B cell (primary cell): Measurements from ENCODE around the gene HAO2. TPM values are rescaled to one million over a fixed set of nuclear protein-coding genes. Genes with fewer than 3 reads are reported as not detected.

Experiments used
- ATAC-seq: fragments of 200-7000 bp; cut with Tn5 transposase; one replicate; pipeline ENCODE4 v1.10.0; 2021; ENCODE audit warnings: low read depth, mild to moderate bottlenecking, moderate number of reproducible peaks, moderate library complexity
- CTCF ChIA-PET: fragments of 350-600 bp; sonication (Branson Sonifier 250); formaldehyde crosslinking; loops from one replicate; lab custom pipeline; 2021; ENCODE audit warnings: antibody characterized with exemption, inconsistent platforms; lab: Charles Lee
- POLR2A ChIA-PET: fragments of 350-600 bp; sonication (Branson Sonifier 250); formaldehyde crosslinking; loops from one replicate; lab custom pipeline; 2021; ENCODE audit warnings: antibody characterized with exemption; lab: Charles Lee
- DNase-seq: peaks from one replicate; pipeline ENCODE4 v3.0.0; 2013
- H2AFZ ChIP-seq: 2 replicates; pipeline ENCODE4 v1.6.1; 2012; ENCODE audit warnings: mild to moderate bottlenecking, low read depth, low read length; ENCODE audit not compliant: insufficient read depth, poor library complexity, severe bottlenecking
- H3K27ac ChIP-seq, 2 donors: 1 replicate in 1 of 2; 2 replicates in 1 of 2; pipeline ENCODE4 v1.5.1; 2012 to 2013; ENCODE audit warnings: low read length in 2 of 2, mild to moderate bottlenecking in 2 of 2, moderate library complexity in 1 of 2
- H3K27me3 ChIP-seq, 4 experiments: fragments of 200-600 bp in 1 of 4; sonication (generic) in 1 of 4; replicated peaks in 1 of 4; 1 replicate in 2 of 4; 2 replicates in 2 of 4; pipeline versions ENCODE4 v1.6.1 to v1.7.0; 2013 to 2016; ENCODE audit warnings: low read length in 3 of 4, mild to moderate bottlenecking in 2 of 4, mixed read lengths in 1 of 4, moderate library complexity in 1 of 4; ENCODE audit not compliant: insufficient read depth in 4 of 4, control insufficient read depth in 3 of 4; ENCODE audit errors: control extremely low read depth in 1 of 4
- H3K36me3 ChIP-seq, 2 experiments: replicated peaks in 1 of 2; 1 replicate in 1 of 2; 2 replicates in 1 of 2; pipeline versions ENCODE4 v1.6.1 to v1.7.1; 2013; ENCODE audit warnings: low read length in 1 of 2; ENCODE audit not compliant: insufficient read depth in 2 of 2, control insufficient read depth in 1 of 2; ENCODE audit errors: control extremely low read depth in 1 of 2, extremely low read depth in 1 of 2
- H3K4me1 ChIP-seq, 2 donors: fragments of 200-600 bp in 1 of 2; sonication (generic) in 1 of 2; 1 replicate in 1 of 2; 2 replicates in 1 of 2; pipeline versions ENCODE4 v1.5.1 to v1.6.1; 2013 to 2017; ENCODE audit warnings: low read length in 2 of 2; ENCODE audit not compliant: control insufficient read depth in 2 of 2, insufficient read depth in 2 of 2
- H3K4me2 ChIP-seq: replicated peaks from 2 replicates; pipeline ENCODE3; 2012; ENCODE audit warnings: mild to moderate bottlenecking, low read depth, low read length; ENCODE audit not compliant: poor library complexity, severe bottlenecking
- H3K4me3 ChIP-seq, 5 experiments: fragments of 200-600 bp in 1 of 5; sonication (generic) in 1 of 5; 1 replicate in 3 of 5; 2 replicates in 2 of 5; pipeline versions ENCODE4 v1.5.1 to v1.7.0; 2011 to 2016; ENCODE audit warnings: low read length in 4 of 5, mild to moderate bottlenecking in 4 of 5, low read depth in 2 of 5, control low read depth in 1 of 5, moderate library complexity in 1 of 5; ENCODE audit not compliant: insufficient read depth in 1 of 5; ENCODE audit errors: control extremely low read depth in 1 of 5, extremely low read depth in 1 of 5
- H3K79me2 ChIP-seq: fragments of 200-600 bp; sonication (generic); one replicate; pipeline ENCODE4 v1.6.0; 2016; ENCODE audit warnings: low read length; ENCODE audit not compliant: control insufficient read depth, insufficient read depth
- H3K9ac ChIP-seq: fragments of 200-600 bp; sonication (generic); 2 replicates; pipeline ENCODE4 v1.6.1; 2017; ENCODE audit warnings: mild to moderate bottlenecking, low read length, moderate library complexity
- H3K9me3 ChIP-seq, 3 donors: one replicate each; pipeline versions ENCODE4 v1.6.1 to v1.7.1; 2013; ENCODE audit warnings: low read length in 2 of 3; ENCODE audit not compliant: control insufficient read depth in 2 of 3, insufficient read depth in 1 of 3; ENCODE audit errors: control extremely low read depth in 1 of 3
- H4K20me1 ChIP-seq: 2 replicates; pipeline ENCODE4 v1.6.0; 2012; ENCODE audit warnings: mild to moderate bottlenecking, low read length; ENCODE audit not compliant: insufficient read depth, control insufficient read depth, poor library complexity, severe bottlenecking
- H3K27ac Mint-ChIP-seq: one replicate; pipeline ENCODE4 v1.8.0; 2021; ENCODE audit warnings: mixed read lengths
- H3K27me3 Mint-ChIP-seq: one replicate; pipeline ENCODE4 v1.8.0; 2021; ENCODE audit warnings: mixed read lengths
- H3K4me1 Mint-ChIP-seq: one replicate; pipeline ENCODE4 v1.8.0; 2021; ENCODE audit warnings: mixed read lengths
- H3K4me3 Mint-ChIP-seq: one replicate; pipeline ENCODE4 v1.8.0; 2021; ENCODE audit warnings: mixed read lengths
- H3K9me3 Mint-ChIP-seq: one replicate; pipeline ENCODE4 v1.8.0; 2022; ENCODE audit warnings: mixed read lengths; ENCODE audit not compliant: insufficient read depth
- CTCF ChIP-seq: fragments of 200-600 bp; IDR thresholded peaks from one replicate; pipeline ENCODE4 v1.8.0; 2022; ENCODE audit warnings: antibody characterized with exemption, mild to moderate bottlenecking
- EZH2 ChIP-seq: IDR thresholded peaks from 2 replicates; pipeline ENCODE4 v1.6.1; 2012; ENCODE audit warnings: borderline replicate concordance, low read depth, mild to moderate bottlenecking, moderate library complexity, low read length; ENCODE audit not compliant: insufficient read depth, poor library complexity, severe bottlenecking
- WGBS: methylation state at CpG from one replicate; pipeline ENCODE4 v1.1.5; 2013; ENCODE audit warnings: missing lambda C conversion rate; ENCODE audit not compliant: insufficient coverage; 5-methylcytosine and 5-hydroxymethylcytosine counted together
- intact Hi-C: fragments of 100-400 bp; cut with micrococcal nuclease; formaldehyde crosslinking; loops from one replicate; pipeline ENCODE4 v1.10.0; 2022
- polyA plus RNA-seq: library from polyadenylated mRNA; depleted of rRNA; stranded (reverse); fragments of >200 nt; gene quantifications from 2 replicates; pipeline ENCODE4 v1.2.3, GENCODE V29; 2012
- total RNA-seq, 2 donors: library from RNA; stranded (reverse); fragments of 120-200 nt in 1 of 2; gene quantifications; 1 replicate in 1 of 2; 2 replicates in 1 of 2; pipeline versions ENCODE4 v1.2.3 to v1.2.4, GENCODE V29; 2013 to 2022

HAO2 gene
- total and polyA plus RNA-seq, 2 donors (not counting 1 experiment from before 2014, with no cell fraction given): not detected

- H3K4me3 ChIP-seq: no peak overlapping the region
- no peaks in the 10 kb centered on the region for H3K79me2 ChIP-seq
- H3K9me3 ChIP-seq: no peaks in the 10 kb centered on the region
- POLR2A ChIA-PET: no interaction called here
- H3K27ac Mint-ChIP-seq: no peak overlapping the region
- no peaks in the 10 kb centered on the region for H3K27me3 ChIP-seq
- H4K20me1 ChIP-seq: no peaks in the 10 kb centered on the region
- TF ChIP-seq EZH2 (no peak), CTCF (no peak)
- no peaks in the 10 kb centered on the region for H3K9me3 Mint-ChIP-seq
- H2AFZ ChIP-seq: no peak overlapping the region
- H3K9ac ChIP-seq: no peak overlapping the region
- H3K4me1 ChIP-seq: no peaks in the 10 kb centered on the region
- intact Hi-C loops: no loop called here
- peaks cover 10% of the 10 kb centered on the region for H3K27me3 Mint-ChIP-seq
- H3K27ac ChIP-seq: no peak overlapping the region
- DNase-seq (no peak), ATAC-seq (no peak)
- no peak overlapping the region for H3K4me2 ChIP-seq
- H3K36me3 ChIP-seq: no peaks in the 10 kb centered on the region
- no peaks in the 10 kb centered on the region for H3K4me1 Mint-ChIP-seq
- CTCF ChIA-PET: no interaction called here
- no peak overlapping the region for H3K4me3 Mint-ChIP-seq
Measured at GRCh38 chr1:119396982-119397381, 28.4 kb downstream of the HAO2 start.

- WGBS: 50% methylated on average over 1 of the region's 3 CpGs
Measured at GRCh38 chr1:119397986-119398385, 29.4 kb downstream of the HAO2 start.

More at GRCh38 chr1:119397986-119398385, 29.4 kb downstream of the HAO2 start:
- Histone ChIP-seq H3K27ac (no peak overlapping the region), H3K4me1 (no peaks in the 10 kb centered on the region), H3K27me3 (no peaks in the 10 kb centered on the region), H3K36me3 (no peaks in the 10 kb centered on the region), H3K9me3 (no peaks in the 10 kb centered on the region), H4K20me1 (no peaks in the 10 kb centered on the region), H3K4me3 (no peak overlapping the region), H3K79me2 (no peaks in the 10 kb centered on the region), H2AFZ (no peak overlapping the region), H3K4me2 (no peak overlapping the region), H3K9ac (no peak overlapping the region)
- H3K27ac Mint-ChIP-seq: no peak overlapping the region
- intact Hi-C loops: no loop called here
- ChIA-PET POLR2A (no interaction called here), CTCF (interaction anchor here (0.6 kb wide), 1 partner anchor 327 kb away, joined by 3 read pairs; no protein-coding TSS in a partner anchor)
- peaks cover 13% of the 10 kb centered on the region for H3K27me3 Mint-ChIP-seq
- H3K4me1 Mint-ChIP-seq: no peaks in the 10 kb centered on the region
- TF ChIP-seq EZH2 (no peak), CTCF (no peak)
- ATAC-seq (no peak), DNase-seq (no peak)
- no peaks in the 10 kb centered on the region for H3K9me3 Mint-ChIP-seq
- no peak overlapping the region for H3K4me3 Mint-ChIP-seq
